NCI-H774 (cell line): Measurements from ENCODE around the gene EFNA2.

Experiments
- DNase-seq: peaks from one replicate; lab custom pipeline; 2025; lab: John Stamatoyannopoulos, UW

The EFNA2 gene

DNA sequence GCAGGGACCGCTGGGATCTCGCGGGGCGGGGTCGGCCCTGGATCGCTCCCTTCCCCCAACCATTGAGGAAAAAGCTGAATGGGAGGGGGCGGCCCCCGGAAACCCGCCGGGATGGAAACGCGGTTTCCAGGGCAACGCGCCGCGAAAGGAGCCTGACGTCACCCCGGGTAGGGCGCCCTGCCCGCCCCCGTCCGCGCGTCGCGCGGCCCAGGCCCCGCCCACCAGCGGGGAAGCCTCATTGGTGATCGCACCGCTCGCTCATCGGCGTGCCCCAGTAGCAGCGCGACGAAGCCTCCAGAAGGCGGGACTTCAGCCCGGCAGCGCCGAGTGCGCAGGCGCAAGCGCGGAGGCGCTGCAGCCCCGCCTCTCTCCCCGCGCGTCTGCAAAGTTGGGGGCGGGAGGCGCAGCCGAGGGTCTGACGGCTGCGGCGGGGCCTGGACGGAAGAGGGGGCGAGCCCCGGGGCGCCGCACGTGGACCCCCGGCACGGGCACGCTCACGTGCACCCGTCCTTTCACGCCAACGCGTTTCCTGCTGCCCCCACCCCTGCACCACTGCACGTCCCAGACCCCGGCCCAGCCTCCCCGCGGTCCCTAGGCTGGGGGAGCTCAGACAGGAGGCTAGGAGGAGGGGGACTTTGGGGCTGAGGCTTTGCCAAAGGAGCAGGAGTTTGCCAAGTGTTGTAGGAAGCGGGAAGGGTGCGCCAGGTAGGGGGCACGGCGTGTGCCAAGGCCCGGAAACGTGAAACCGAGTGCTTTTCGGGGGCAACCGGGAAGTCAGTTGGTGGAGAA, 24.7 kb upstream of the EFNA2 start:
- DNase-seq: peak; percentile 95

DNA sequence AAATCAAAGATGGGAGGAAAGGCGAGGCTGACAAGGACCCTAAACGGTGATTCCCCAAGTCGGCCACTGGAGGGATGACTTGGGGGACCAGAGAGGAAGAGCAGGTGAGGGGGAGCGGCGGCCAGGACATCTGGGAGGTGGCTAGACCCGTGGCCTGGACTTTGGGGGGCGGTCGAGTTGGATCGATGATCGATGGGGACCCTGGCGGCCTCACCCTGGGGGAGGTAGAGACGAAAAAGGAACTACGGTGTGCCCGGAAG, 24.2 kb upstream of the EFNA2 start:
- no peak for DNase-seq

DNA sequence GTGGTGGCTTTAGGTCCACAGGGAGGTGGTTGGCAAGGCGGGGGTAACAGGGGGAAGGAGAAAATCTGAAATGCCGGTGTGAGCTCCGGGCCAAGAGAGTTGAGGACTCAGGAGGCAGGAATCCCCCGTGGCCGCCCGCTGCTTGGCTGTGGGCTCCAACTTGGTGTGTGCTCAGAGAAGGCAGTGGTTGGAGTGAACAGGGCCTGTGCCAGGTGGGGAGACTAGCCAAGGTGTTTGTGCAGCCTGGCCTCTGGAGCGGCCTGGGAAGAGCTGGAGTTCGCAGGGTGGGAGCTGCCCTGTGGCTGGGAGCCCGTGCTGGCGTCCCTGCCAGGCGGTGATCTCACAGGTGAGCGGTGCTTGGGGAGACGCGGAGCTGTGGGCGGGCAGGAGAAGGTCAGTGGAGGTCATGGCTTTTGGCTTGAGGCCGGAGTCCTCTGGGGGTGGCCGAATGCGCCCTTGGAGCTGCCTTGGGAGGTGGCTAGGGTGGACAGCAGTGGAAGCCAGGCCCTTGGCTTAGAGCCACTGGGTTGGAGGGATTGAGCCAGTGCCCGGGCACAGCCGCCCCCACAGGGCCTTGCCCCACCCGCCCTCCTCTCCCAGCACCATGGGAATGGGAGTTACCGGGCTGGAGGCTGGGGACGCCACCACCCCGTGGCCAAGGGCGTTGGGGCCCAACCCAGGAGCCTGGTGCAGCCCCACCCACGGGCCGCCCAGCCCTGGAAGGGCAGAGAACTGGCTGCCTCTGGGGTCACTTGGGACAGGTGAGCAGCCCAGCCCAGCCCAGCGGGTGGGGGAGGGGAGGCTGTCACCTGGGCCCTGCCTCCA, 23.7 kb upstream of the EFNA2 start:
- DNase-seq: peak; percentile 11

DNA sequence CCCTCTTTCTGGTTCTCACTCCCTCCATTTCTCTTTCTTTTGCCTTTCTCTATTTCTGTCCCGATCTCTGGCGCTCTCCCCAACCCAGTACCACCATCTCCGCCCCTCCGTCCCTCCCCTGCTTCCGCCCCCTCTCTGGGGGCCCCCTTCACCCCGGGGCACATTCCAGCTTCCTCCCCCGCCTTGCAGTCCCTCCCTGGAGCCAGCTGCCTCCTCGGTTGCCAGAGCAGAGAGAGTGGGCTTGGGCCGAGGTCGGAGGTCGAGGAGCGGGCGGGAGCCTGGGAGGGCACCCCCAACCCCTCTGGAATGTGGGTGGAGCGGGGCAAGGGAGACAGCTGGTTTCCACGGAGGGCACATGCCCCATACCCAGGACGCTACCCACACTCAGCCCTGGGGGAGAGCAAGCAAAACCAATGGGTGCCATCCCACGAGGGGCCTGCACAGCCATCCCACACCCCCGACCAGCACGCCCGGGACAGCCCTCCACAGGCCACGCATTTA, 23.0 kb upstream of the EFNA2 start:
- DNase-seq: no peak

DNA sequence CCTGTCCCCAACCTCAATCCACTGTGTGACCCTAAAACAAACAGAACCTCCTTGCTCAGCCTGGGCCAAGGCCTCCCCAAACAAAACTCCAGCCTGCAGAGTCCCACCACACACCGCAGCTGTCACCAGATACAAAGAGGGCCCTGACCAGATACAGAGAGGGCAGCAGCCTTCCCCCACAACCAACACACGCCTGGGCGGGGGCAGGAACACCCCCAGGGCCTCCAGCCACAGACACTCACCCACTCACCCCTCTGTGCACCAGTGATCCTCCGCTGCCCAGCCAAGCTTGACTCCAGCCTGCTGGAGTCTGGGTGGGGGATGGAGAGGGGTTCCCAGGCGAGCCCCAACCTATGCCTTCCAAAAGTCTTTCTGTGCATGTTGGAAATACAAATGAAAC, 22.5 kb upstream of the EFNA2 start:
- no peak for DNase-seq

DNA sequence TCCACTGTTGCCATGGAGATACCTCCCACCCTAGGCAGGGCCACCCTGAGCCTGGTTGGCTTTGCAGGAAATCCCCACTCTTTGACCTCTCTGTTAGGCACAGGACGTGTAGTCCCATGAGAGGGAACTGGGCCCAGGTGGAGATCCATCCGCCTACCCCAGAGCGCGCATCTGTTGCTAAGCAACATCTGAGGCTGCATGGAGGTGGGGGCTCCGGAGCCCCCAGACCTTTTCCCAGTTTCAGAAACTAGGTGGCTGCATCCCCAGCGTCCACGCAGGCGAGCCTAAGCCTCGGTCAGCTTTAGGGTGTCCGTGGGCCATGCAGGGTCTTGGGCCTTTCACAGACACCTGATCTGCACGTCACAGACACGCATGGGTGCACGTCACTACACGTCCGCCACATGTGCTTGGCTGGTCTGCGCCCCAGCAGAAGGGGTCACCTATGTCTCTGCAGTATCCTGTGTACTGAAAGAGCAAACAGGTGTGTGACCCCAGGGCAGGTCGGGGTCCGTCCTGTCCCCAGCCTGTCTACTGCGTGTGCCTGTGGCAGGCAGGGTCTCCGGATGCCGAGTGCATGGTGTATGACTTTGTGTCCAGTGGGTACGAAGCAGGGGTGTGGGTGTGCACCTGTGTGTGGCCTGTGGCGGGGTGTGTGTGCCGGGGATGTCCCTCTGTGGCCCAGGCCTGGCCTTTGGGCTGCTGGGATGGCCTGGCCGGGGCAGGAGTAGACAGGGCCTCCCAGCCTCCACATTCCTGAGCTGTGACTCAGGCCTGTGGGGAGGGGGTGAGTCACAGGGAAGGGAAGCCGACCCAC, 20.7 kb upstream of the EFNA2 start:
- no peak for DNase-seq

DNA sequence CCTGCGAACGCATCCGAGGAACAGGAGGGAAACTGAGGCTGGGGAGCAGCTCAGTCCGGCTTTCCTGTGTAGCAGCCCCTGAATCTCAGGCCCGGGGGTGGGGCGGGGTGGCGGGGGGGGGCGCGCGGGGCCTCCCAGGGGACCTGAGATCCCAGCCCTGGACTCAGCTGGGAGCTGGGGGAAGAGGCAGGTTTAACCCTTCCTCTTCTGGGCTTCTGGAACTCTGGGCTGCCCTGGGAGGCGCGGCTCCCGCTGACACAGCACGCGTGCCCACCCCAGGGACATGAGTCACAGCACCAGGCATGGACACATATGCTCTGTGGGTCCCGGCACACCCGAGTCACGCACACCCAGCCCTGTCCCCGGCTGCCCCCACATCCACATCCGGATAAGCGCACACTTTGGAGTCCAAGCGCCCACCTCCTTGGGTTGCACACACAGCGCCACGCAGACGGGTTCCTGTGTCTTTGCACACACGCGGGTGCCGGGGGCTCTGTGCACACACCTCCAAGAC, 20.0 kb upstream of the EFNA2 start:
- no peak for DNase-seq

DNA sequence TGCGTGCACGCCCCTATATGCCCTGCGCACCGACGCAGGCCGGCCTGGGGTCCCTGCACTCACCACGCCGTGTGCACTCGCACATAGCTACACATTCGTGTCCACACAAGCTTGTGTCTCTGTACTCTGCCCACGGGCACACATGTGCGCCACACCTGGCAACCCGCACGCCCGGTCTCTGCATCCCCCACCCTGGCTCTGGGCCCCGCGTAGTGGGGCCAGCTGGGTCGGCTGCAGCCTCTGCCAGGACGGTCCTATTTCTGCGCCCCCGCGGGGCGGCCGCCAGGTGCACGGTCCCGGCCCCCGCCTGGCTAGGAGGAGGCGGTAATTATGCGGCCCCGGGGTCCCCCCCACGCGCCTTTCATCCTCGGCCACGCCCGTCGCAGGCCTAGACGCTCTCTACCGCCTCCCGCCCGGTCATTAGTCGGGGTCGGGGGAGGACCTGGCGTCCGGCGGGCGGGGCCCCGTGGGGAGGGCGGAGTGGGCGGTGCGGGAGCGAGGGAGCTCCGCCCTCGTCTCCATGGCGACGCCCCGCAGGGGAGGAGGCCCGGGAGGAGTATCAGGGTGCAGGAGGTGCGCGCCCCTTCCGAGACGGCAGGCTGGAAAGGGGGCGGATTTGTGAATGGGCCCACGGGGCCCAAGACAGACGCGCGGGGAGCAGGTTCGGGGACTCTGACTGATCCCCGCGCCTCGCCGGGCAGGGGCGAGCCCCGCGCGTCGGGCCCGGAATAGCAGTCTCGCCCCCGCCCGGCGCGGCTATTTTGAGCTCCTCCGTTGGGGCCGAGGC, 19.4 kb upstream of the EFNA2 start:
- peak; percentile 87 for DNase-seq

DNA sequence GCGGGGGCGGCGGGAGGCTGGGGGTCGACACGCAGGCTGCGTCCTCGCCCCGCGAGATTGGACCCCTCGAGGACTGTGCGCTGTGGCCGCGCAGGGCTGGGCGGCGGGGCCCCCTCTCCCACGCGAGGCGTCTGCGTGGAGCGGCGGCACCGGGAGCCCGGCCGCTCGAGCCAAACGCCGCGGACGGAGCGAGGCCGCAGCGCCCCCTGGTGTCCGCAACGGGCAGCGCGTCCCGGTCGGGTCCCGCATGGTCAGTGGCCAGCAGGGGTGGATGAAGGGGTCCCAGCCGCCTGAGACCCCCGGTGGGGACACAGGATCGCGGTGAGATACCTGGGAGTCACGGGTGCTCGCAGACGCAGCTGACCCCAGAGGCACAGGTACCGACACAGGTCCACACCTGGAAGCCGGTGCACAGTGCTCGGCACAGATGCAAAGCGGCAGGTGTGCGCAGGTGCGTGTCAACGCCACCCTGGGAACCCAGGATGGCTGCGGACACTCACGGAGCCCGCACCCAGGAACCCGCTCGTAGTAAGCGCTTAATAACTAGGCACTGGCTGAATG, 18.7 kb upstream of the EFNA2 start:
- DNase-seq: peak; percentile 50

DNA sequence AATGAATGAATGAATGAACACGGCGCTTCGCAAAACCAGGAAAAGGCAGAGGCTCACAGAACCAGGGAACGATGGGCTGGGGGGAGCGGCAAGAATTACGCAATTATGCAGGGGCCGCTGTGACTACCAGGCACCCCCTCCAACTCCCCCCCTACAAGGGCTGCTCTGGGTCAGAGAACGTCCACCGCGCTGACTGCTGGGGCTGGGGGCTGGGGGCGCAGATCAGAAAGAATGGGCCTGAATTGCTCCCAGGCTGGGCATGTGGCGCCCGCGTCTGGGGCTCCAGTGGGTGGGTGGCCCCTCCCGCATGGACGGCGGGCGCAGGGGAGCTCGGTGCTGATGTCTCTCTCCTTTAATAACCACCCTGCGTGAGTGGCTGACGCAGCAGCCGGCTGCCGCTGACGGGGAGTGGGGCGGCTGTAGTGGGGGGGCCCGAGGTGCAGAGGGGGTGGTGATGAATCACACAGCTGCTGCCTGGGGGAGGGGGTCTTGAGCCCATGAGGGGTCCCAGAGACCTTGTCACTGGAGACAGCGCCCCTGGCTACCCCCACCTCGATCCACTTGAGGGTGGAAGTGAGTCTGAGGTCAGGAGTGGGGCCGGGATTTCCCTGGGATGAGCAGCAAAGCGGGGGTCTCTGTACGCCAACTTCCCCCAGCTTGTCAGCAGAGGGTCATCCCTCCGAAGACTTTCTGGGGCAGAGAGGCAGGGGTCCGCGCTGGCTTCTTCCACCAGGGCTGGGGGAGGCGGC, 18.0 kb upstream of the EFNA2 start:
- DNase-seq: no peak

DNA sequence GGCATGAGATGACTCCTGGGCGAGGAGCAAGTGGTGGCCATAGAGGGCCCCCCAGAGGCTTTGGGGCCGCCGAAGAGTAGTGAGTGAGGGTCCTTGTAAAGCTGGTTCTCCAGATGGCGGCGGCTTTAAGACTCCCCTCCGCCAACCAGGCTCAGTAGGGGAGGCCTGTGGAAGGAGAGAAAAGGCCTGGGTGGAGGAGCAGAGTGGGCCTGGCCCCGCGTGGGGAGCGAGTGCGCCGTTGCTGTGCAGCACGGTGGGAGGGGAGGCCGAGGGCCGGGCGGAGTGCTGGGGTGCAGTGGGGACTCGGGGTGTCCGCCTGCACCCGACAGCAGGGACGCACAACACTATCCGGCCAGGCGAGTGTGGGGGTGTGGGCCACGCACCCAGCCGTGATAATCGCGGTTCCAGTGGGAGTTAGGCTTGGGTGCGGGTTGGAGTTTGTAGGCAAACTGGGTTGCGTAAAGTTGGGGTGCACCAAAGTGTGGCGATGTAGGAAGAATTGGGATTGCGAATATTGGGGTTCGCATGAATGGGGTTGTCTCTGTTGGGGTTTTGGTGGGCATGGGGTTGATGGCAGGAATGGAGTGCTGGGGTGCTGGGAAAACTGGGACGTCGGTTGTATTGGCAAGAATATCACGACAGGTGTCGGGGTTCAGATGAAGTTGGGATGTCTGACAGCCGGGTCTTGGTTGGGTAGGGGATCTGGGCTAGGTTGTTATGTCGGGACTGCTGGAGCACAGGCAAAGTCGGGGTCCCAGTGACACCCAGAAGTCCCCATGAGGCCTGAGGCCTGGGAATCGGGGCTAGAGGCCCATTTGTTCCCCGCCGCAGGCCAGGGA, 17.2 kb upstream of the EFNA2 start:
- no peak for DNase-seq

DNA sequence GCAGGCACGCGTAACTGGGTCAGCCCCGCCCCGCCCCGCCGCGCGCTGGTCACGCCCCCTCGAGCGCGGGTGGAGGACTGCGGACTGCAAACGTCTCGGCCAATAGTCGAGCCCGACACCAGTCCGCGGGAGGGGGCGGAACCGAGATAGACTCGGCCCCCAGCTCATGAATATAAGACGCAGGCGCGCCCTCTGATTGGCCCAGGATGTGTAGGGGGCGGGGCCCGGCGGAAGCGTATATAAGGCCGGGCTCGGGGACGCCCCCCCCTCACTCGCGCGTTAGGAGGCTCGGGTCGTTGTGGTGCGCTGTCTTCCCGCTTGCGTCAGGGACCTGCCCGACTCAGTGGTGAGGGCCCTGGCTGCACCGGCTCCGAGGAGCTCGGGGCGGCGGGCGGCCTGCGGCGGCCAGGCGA, 16.6 kb upstream of the EFNA2 start, which contains the start of gene CIRBP:
Gene CIRBP (plus strand): TSS at position 268 of the 413 bp plus-strand sequence. CDS start 1,602 bp downstream, outside the sequence.
- peak; percentile 97 for DNase-seq

DNA sequence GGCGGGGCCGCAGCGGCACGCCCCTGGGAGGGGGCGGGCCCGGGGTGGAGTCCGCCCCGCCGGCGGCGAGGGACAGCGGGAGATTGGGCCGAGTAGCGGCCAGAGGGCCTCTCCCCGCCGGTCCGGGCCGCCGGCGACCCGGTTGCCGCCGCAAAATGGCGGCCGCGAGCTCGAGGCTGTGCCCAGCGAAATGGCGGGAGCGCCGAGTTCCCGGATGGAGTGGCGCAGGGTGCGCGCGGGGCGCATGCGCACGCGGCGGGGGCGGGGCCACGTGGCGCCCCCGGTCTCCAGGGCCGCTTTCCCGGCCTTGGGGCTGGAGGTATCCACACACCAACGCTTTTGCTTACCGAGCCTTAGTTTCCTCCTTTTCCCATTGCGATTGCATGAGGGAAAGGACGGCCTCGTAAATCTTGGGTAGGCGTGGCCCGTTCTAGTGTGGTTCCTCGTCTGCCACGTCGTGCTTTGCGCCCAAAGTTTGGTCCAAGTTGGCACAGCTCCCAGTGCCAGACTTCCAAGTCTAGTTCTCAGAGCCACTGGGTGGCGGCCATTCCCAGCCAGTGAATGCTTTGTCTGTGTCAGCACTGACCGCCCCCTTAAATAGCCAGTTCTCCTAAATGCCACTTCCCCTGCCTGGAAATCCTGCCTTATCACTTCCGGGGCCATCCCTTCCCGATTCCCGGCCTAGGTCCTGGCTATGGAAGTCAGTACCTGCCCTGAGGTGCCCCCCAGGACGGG, 16.0 kb upstream of the EFNA2 start:
- DNase-seq: peak; percentile 80

DNA sequence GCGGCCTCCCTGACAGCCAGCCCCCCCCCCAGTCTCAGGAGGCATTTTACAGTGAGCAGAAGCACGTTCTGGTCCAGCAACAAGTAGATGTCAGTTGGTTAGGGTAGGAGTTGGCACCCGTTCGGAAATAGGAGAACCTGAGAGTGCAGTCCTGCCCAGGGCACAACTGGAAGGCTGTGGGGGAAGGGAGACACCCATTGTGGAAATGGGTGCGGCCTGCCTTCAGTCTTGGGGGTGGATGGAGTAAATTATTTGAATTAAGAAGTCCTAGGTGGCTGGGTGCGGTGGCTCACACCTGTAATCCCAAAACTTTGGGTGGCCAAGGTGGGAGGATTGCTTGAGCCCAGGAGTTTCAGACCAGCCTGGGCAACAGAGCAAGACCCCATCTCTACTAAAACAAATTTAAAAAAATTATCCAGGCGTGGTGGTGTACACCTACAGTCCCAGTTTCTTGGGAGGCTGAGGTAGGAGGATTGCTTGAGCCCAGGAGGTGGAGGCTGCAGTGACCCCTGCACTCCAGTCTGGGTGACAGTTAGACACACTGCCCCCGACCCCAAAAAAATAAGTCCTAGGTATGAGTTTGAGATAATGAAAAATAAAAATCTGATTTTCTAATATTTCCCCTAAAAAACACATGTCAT, 15.3 kb upstream of the EFNA2 start:
- no peak for DNase-seq

DNA sequence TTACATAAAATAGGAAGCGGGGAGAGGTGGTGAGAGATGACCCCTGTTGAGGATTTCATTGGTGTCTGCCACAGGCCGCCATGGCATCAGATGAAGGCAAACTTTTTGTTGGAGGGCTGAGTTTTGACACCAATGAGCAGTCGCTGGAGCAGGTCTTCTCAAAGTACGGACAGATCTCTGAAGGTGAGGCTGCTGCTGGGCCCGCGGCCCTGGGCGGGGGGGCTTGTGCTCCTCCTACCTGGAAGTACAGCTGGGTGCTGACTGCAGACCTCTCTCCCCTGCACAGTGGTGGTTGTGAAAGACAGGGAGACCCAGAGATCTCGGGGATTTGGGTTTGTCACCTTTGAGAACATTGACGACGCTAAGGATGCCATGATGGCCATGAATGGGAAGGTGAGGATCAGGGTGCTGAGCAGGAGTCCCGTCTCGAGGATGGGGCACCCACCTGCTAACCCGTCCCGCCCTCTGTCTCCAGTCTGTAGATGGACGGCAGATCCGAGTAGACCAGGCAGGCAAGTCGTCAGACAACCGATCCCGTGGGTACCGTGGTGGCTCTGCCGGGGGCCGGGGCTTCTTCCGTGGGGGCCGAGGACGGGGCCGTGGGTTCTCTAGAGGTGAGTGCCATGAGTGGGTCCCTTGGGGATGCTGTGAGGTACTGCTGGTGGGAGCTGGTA, 14.7 kb upstream of the EFNA2 start:
- no peak for DNase-seq

DNA sequence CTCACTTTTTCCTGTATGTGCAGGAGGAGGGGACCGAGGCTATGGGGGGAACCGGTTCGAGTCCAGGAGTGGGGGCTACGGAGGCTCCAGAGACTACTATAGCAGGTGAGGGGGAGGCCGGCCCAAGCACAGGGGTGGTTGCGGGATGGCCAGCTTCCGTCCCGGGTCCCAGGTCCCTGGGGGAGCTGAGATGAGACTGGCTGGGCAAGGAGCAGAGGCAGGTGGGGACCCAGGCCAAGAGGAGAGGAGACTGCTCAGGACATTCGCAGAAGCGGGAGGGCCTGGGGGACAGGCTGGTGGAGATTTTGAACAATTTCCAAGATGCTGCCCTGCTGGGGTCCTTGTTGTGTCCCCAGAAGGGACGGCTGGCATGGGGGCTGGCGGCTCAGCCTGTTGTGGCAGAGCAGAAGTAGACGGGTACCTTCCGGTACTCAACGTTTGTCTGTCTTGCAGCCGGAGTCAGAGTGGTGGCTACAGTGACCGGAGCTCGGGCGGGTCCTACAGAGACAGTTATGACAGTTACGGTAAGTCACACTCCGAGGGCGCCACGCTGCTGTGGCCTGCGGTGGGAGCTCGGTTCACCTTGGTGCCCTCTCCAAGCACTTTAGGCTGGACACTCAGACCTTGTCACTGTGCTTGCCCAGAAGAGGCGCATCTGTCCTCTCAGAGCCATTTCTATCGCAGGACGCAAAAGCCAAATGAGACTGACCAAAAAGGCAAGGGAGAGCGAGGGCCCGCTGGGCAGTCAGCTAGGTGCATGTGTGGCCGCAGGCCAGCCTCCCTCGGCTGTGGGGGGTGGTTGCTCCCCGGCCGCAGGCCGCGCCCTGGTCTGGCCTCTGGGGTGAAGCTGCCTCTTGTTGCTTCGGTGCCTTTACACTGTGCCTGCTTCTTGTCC, 13.9 kb upstream of the EFNA2 start:
- no peak for DNase-seq
